Occipital lobe (tissue), 2 donors: ENCODE measurements around the gene VLDLR. TPM values are rescaled to one million over a fixed set of nuclear protein-coding genes. Genes with fewer than 3 reads are reported as not detected.
A peak's percentile ranks its signal among the peaks of the same experiment; 100 is the strongest.

Experiments used
- DNase-seq: peaks from one replicate; lab custom pipeline; 2025; lab: John Stamatoyannopoulos, UW
- total RNA-seq: library from RNA; depleted of rRNA; stranded (reverse); fragments of >200 nt; gene quantifications from one replicate; pipeline ENCODE4 v1.2.3, GENCODE V29; 2014

VLDLR gene
- 45.7 TPM for total RNA-seq

- DNase-seq = peak; percentile 66
These were observed at the start of gene VLDLR for GRCh38 chr9:2621722-2622460. VLDLR (plus strand) TSS chr9:2621787; CDS start chr9:2622190, 403 bp downstream.

GRCh38 chr9:2574203-2574602, 47.4 kb upstream of the VLDLR start:
- no peak for DNase-seq

GRCh38 chr9:2576631-2577030, 45.0 kb upstream of the VLDLR start:
- DNase-seq = no peak

GRCh38 chr9:2583308-2584013, 38.1 kb upstream of the VLDLR start:
- DNase-seq = no peak

GRCh38 chr9:2591967-2592366, 29.6 kb upstream of the VLDLR start:
- DNase-seq = no peak

GRCh38 chr9:2593744-2594143, 27.8 kb upstream of the VLDLR start:
- no peak for DNase-seq

GRCh38 chr9:2595973-2596372, 25.6 kb upstream of the VLDLR start:
- DNase-seq = no peak

GRCh38 chr9:2597483-2597882, 24.1 kb upstream of the VLDLR start:
- DNase-seq = no peak

GRCh38 chr9:2599896-2600295, 21.7 kb upstream of the VLDLR start:
- no peak for DNase-seq

GRCh38 chr9:2600307-2600706, 21.3 kb upstream of the VLDLR start:
- DNase-seq = no peak

GRCh38 chr9:2601785-2602378, 19.7 kb upstream of the VLDLR start:
- DNase-seq = no peak

GRCh38 chr9:2602704-2603116, 18.9 kb upstream of the VLDLR start:
- no peak for DNase-seq

- no peak for DNase-seq
These were observed 18.0 kb upstream of the VLDLR start for GRCh38 chr9:2603621-2604020.

GRCh38 chr9:2605246-2605645, 16.3 kb upstream of the VLDLR start:
- DNase-seq = no peak

GRCh38 chr9:2608276-2608675, 13.3 kb upstream of the VLDLR start:
- no peak for DNase-seq

GRCh38 chr9:2610985-2611384, 10.6 kb upstream of the VLDLR start:
- DNase-seq = no peak

- no peak for DNase-seq
These were observed 9.6 kb upstream of the VLDLR start for GRCh38 chr9:2611961-2612360.

- no peak for DNase-seq
These were observed 7.8 kb upstream of the VLDLR start for GRCh38 chr9:2613730-2614271.

GRCh38 chr9:2615497-2615896, 6.1 kb upstream of the VLDLR start:
- no peak for DNase-seq

GRCh38 chr9:2616692-2617377, 4.8 kb upstream of the VLDLR start:
- no peak for DNase-seq

- DNase-seq = no peak
These were observed 3.3 kb upstream of the VLDLR start for GRCh38 chr9:2618289-2618688.
